ENCODE measurements around the gene PXYLP1.
A peak's percentile ranks its signal among the peaks of the same experiment; 100 is the strongest.

Gene PXYLP1

DNA sequence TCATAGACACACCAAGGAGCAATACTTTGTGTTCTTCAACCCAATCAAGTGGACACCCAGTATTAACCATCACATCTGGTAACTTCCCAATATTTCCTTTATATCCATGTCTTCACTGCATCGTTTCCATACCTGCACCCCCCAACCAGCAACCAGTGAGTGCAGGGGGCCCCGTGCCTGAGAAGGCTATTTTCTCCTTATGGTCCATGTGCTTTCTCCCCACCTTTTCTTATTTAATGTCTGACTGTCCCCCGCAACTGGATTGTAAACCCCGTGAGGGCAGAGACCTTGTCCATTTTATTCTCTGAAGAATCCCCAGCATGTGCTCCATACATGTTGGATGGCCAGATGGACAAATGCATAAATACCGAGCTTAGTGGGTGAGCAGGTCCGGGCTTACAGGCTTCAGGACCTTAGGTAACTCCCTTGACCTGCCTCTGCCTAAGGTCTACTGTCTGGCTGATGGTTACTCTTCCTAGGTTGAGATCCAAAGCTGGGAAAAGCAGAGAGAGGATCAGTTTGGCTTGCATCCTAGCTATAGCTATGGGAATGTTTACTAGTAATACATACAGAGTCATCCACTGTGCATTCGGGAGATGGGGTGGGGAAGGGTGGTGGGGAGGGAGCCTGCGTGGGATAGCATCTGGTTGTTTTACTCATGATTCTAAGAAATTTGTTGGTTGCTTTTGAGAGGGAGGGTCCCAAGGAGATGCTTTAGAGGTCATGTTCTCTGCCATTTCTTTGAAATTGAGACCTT is 41.5 kb downstream of the PXYLP1 start:
- no peak for DNase-seq (ENCODE audit: low read depth)

DNA sequence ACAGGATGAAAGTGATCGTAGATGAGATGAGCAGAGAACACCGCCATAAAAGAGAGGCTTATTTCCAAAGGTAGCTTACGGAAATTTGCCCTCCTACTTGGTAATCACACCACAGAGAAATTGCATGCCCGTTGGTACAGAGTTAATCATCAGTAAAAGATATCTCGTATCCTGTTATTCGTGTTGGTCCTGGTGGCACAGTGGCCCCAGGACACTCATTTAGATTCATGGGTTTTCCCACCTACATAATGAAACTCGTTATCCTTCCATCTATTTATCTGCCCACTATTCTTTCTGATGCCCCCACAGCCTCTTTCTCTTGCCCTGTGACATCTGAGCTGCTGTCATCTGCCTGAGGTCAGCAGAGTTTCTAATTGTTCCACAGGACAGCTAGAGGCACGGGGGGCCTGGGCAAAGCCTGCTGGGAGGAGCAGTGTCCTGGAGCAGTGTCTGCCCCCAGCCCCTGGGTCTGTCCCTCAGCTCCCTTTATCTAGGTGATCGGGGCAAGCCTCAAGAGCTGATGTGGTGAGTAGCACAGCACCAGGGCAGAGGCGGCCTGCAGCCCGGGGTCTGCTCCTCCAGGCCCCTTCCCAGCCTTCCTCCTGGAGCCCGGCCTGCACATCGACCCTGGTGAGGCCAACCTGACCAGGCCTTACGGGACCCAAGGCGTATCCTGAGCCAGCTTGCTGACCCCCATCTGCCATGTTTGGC is 42.2 kb downstream of the PXYLP1 start:
- no peak for DNase-seq (ENCODE audit: low read depth)

DNA sequence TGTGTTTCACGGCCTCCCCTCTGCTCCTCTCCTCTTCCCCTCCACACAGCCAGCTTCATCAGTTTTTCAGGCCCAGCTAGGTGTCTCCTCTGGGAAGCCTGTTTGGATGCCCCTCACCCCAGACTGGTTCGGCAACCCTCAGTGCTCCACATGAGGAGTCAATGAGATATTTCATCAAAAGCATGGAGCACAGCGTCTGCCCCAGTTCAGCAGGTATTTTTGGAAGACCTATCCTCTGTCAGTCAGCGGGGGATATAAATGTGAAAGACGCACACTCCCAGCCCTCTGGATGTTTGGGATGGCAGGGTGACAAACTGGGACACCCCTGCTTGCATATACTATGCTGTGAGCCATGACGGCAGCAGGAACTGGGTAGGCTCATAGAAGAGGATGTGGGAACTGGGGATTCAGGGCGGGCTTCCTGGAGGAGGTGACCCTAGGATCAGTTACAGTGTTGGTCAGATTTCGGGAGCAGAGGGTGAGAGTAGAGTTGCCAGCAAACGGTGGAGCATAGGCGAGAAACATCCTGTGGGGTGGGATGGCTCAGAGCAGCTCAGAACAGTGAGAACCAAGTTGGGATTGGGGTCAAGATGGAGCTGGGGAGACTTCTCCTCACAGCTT is 42.9 kb downstream of the PXYLP1 start:
- no peak for DNase-seq (ENCODE audit: low read depth)

DNA sequence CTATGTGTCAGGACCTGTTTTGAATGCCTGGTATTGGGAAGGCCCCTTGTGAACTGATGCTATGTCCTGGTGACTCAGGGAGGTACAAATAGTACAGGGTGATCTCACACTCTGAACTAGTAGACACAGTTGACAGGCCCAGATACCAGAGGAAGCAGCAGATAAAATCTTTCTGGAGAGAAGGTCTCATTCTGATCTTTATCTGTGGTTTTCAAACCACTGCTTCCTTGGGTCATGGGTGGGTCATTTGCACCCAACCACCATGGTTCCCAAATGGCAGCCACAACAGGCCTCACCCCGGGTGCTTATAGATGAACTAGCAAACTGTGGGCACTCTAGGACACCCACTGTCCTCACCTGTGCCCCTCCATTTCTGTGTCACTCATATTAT is 43.4 kb downstream of the PXYLP1 start:
- DNase-seq (ENCODE audit: low read depth), result no peak

DNA sequence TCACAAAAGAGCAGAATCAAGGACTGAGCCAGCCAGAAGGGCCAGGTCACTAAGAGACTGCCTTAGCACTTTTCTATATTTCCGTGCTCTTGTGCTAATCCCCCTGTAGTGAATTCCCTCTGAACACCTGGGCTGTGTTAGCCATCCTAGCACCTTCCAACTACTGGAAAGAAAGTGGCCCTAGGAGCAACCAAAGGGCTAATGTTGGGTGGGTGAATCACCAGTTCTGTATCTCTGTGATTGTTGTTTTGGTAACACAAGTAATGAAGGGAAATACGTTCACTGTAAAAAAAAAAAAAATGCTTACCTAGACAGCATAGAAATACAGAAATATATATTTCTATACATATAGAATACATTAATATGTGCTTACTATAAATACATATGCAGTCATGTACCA is 43.9 kb downstream of the PXYLP1 start:
- no peak for DNase-seq (ENCODE audit: low read depth)

DNA sequence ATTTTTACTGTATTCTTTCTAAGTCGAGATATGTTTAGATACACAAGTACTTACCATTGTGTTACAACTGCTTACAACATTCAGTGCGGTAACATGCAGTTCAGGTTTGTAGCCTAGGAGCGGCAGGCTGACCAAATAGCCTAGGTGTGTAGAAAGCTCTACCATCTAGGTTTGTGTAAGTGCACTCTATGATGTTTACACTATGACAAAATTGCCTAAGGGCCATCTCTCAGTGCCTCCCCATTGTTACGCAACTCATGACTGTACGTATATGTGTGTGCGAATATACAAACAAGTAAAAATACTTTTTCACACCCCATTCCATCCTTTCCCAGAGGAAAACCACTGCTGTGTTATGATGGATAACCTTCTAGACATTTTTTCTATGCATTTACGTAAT is 44.3 kb downstream of the PXYLP1 start:
- no peak for DNase-seq (ENCODE audit: low read depth)

DNA sequence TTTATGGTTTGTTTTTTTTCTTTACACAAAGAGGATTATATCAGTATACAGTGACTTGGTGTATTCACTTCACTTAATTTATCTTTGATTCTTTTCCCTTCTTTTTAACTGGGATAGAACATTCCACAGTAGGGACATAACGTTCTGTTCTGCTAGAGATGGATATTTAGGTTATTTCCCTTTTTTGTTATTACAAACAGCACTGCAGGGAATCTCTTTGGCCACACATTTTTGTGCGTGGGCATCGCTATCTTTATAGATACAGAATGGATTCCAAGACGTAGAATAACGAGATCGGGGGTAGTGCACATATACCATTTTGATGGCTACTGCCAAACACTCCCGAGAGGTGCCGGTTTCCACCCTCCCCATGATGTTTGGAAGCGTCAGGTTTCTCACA is 44.8 kb downstream of the PXYLP1 start:
- DNase-seq (ENCODE audit: low read depth), result no peak

DNA sequence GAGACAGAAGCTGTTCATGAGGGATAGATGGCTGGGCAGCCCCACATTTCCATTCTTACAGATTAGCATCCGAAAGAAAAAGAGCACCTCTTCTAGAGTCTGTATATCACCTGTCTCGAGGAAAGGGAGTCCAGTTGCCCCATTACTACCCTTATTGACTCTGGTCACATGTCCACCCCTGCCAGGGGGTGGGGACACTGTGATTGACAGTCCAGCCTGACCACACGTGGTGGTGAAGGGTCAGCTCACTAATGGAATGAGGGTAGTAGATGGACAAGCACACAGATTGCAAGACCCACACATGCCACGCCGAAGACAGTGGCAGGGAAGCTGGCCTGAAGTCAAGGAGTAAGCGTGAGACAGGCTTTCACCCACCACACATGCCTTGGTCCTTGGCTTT is 45.8 kb downstream of the PXYLP1 start:
- DNase-seq (ENCODE audit: low read depth), result no peak

DNA sequence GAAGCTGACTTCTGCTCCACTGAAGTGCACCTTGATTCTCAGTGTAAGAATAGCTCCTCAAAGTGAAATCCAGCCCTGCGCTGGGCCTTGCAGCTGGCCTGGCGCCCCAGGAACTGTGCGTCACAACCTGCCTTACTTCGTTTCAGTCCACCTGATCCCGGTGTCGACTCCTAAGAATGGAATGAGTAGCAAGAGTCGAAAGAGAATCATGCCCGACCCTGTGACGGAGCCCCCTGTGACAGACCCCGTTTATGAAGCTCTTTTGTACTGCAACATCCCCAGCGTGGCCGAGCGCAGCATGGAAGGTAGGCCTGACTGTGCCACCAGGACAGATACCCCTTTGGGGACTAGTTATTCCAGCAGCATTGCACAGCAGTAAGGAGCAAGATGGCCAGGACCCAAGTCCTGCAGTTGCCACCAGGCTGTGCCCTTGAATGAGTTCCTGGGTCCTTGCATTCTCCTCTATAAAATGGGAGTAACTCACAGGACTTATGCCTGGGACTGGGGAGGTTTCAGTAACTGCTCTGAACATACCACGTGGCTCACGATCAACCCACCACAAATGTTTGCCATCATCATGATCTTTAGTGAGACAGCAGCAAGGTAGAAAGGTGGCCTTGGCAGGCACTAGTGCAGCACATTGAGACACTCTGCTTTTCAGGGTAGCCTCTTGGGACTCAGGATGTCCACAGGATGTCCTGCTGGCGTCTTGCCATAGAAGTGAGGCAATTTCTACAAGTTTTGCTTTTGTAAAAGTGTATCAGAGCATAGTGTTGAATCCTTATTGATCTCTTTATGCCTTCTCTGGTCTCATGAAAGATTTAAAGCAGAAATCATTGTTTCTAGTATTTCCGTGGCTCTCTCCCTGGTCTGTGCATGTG is 46.8 kb downstream of the PXYLP1 start:
- no peak for DNase-seq (ENCODE audit: low read depth)

DNA sequence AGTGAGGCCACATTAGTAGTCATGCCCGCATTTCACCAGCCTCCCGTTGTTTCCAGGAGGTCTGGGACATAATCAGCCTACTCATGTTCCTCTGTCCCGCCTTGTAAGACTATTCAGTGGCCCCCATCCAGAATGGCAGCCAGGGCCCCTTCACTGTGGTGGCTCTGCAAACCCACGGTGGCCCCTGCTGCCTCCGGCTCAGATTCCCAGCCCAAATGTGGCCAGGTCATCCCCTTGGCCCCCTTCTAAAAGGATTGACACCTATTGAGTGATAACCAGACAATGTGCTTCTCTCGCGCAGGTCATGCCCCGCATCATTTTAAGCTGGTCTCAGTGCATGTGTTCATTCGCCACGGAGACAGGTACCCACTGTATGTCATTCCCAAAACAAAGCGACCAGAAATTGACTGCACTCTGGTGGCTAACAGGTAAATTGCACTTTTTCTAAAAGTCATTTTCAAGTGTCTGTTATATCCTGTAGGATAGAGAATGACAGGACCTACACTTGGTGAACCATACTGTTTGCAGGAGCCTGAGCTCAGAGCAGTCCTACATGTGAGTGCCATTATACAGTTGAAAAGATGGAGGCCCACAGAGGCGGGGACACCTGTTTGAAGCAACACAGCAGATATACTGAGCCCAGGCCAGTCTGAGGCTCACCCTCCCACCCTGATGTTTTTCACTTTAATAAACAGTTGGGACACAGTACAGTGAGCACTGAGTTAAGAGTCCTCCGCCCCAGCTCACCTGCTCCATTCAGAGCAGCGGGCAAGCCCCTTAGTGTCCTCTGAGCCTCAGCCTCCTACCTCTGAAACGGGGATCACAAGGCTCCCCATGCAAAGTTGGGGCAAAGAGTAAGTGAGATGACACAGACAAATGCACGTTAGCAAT is 47.7 kb downstream of the PXYLP1 start:
- no peak for DNase-seq (ENCODE audit: low read depth)

DNA sequence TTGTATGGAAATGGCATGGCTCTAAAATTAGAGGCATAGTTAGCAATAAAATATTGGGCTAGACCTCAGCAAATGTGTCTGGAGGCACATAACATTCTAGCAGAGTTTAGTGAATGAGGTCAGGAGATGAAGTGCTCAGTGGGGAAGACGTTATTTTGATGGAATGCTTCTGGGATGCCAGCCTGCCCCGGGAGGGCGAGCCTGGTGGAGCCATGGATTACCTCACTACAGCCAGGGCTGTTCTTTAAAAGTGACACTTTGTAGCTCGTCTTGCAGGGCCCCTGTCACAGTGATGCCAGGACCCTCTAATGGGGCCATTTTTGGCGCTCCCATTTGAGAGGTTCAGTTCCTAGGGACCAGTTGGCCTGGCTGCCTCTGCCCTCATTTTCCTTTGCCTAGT is 48.5 kb downstream of the PXYLP1 start:
- peak; percentile 34 for DNase-seq (ENCODE audit: low read depth)

DNA sequence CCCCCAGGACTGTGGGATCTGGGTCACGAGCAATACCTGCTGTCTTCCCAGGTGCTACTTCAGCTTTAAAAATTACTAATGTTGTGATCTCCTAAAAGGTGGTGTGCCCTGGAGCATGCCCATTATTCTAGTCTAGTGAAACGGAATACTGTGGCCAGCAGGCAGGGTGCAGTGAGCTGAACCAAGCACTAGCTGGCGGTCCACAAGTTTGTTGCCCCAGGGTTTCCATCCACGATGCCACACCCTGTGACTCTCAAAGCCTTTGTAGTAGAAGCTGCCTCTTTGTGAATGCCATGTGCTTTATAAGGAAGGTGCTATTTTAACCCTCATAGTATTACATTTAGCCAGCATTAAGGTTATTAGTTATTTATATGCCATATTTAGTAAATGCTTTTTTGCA is 49.1 kb downstream of the PXYLP1 start:
- DNase-seq (ENCODE audit: low read depth), result no peak

DNA sequence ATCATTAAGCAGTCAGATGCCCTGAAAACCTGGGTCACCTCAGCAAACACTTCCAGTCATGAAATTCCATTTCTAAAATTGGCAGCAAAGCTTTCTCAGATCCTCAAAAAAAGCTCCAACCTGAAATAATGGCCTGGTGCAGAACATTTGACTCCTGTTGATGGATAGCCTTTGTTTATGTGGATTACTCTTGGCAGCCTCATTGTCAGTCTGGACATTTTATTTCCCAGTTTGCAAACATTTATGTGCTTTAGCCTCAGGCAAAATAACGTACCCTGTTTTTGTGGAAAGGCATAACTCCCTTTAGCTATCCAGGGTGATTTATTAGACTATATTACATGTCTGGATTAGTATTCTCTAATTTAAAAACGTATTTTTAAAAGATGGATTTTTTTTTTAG is 53.9 kb downstream of the PXYLP1 start:
- no peak for DNase-seq (ENCODE audit: low read depth)

DNA sequence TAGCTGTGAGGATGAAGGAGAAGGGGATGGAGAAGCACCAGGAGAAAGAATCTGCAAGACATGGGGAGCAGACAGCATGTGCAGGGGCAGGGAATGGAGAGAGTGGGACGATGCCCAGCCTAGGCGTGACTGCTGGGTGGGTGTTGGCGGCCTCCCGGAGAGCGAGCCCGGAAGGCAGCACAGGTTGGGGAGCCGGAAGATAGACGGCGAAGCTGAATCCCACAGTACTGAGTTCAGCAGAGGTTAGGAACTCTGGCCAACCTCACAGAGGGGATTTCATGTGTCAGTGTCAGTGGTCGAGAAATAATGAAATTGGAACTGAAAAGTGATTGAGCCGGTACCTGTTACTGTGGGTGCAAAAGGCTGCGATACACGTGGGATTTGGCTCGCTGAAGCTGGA is 55.2 kb downstream of the PXYLP1 start:
- no peak for DNase-seq (ENCODE audit: low read depth)

DNA sequence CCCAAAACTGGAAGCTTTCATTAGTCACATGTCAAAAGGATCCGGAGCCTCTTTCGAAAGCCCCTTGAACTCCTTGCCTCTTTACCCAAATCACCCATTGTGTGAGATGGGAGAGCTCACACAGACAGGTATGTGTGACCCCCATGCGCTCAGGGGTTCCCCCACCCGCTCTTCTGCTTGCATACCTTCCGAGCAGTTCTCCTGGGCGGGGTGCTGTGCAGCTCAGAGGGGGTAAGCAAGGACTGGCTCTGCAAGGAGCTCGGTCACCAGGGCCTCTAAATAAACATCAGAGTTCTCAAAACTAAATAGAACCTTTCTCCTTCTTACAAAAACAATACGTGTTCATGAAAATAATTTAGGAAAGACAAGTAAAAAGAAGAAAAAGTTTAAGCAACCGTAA is 55.7 kb downstream of the PXYLP1 start:
- DNase-seq (ENCODE audit: low read depth), result no peak

DNA sequence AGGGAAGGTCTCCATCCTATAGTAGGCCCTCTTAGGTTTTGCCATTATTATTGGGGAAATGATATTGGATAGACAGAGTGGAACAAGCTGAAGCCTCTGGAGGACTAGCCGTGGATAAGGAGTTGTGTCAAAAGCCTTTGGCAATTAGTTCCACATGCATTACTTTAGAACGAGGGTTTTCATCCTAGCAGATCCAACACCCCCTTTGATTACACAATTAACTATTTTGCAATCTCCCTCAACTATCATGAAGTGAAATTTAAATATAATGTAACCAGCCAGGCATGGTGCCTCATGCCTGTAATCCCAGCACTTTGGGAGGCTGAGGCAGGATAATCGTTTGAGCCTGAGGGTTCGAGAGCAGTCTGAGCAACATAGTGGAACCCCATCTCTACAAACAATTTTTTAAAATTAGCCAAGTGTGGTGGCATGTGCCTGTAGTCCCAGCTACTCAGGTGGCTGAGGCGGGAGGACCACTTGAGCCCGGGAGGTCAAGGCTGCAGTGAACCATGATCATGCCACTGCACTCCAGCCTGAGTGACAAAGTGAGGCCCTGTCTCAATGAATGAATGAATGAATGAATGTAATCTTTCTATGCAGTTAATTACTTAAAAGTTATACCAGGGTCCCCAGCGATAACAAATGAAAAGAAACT is 56.8 kb downstream of the PXYLP1 start:
- no peak for DNase-seq (ENCODE audit: low read depth)

DNA sequence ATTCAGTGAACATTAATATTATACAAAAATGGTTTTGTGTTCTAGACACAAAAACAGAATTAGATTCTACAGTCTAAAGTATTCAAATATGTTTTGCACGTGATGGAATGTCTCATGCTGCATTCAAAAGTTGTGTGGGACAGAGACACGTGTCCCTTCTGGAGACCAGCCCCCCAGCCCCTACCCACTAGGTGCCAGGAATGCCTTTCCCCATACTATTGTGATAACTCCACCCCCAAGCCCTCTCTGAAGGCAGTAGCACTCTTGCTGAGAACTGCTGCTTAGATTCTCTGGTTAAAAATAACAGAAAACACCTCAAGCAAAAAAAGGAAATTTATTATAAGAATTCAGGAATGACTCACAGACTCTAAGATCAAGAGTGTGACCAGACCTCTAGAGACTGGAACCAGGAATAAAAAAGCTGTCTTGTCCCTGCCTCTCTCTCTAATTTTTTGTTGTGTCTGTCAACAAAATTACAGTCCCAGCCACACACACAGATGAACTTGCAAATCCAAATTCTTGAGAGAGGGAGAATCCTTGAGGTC is 57.7 kb downstream of the PXYLP1 start:
- DNase-seq (ENCODE audit: low read depth), result no peak

DNA sequence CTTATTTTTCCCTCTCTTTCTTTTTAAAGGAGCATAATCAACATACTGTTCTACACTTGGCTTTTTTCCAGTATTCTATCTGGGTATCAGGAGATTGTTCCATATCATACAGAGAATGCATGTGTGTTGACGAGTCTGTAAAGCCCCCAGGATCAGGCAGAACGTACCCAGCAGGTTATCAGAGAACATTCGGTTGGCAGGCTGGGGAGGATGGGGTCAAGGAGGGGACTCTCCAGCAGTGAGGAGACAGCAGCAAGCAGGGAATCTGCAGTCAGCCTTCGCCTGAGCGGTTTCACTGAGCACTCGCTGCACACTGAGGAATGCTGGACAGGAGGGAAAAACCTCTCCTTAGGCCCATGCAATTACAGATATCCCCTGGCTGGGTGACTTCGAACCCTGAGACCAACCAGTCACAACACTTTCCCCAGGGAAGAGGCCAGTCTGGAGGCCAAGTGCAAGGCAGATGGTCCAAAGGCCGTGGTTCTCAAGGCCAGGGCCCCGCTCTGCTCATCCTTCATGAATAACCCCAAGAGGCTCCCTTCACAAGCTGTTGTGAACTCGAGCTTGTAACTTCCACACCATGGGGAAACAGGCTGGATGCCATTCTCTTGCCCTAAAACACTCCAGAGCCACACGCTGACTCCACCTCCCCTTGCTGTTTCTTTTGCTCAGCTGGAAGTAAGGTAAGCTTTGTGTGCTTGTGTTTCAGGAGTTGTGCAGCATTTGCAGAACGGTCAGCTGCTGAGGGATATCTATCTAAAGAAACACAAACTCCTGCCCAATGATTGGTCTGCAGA is 60.1 kb downstream of the PXYLP1 start:
- no peak for DNase-seq (ENCODE audit: low read depth)

DNA sequence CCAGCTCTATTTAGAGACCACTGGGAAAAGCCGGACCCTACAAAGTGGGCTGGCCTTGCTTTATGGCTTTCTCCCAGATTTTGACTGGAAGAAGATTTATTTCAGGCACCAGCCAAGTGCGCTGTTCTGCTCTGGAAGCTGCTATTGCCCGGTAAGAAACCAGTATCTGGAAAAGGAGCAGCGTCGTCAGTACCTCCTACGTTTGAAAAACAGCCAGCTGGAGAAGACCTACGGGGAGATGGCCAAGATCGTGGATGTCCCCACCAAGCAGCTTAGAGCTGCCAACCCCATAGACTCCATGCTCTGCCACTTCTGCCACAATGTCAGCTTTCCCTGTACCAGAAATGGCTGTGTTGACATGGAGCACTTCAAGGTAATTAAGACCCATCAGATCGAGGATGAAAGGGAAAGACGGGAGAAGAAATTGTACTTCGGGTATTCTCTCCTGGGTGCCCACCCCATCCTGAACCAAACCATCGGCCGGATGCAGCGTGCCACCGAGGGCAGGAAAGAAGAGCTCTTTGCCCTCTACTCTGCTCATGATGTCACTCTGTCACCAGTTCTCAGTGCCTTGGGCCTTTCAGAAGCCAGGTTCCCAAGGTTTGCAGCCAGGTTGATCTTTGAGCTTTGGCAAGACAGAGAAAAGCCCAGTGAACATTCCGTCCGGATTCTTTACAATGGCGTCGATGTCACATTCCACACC is 60.9 kb downstream of the PXYLP1 start:
- DNase-seq (ENCODE audit: low read depth), result no peak
